Fibroblast of lung (primary cell): ENCODE results near the gene FNDC5. TPM values are rescaled to one million over a fixed set of nuclear protein-coding genes. Genes with fewer than 3 reads are reported as not detected.
"Not testable (repeated sequence)": the region's sequence is repeated elsewhere in the genome, so short reads cannot be mapped to it uniquely, and the experiment has no call there.

Experiments
- DNase-seq, 2 donors: peaks; one replicate each; pipeline versions ENCODE4 v3.0.0 to v3.0.0-alpha.2; 2010; ENCODE audit warnings: low read depth in 2 of 2
- H2AFZ ChIP-seq: 2 replicates; pipeline ENCODE4 v1.5.1; 2012; ENCODE audit warnings: low read length, control low read depth, inconsistent platforms
- H3K27ac ChIP-seq: 2 replicates; pipeline ENCODE4 v1.5.1; 2011; ENCODE audit warnings: low read length, control low read depth; ENCODE audit not compliant: insufficient read depth
- H3K27me3 ChIP-seq: 2 replicates; pipeline ENCODE4 v1.5.1; 2011; ENCODE audit warnings: mild to moderate bottlenecking, low read length; ENCODE audit not compliant: control insufficient read depth, insufficient read depth
- H3K36me3 ChIP-seq: 2 replicates; pipeline ENCODE4 v1.5.1; 2011; ENCODE audit warnings: low read length; ENCODE audit not compliant: control insufficient read depth, insufficient read depth
- H3K4me1 ChIP-seq: 2 replicates; pipeline ENCODE4 v1.5.1; 2011; ENCODE audit warnings: low read length; ENCODE audit not compliant: control insufficient read depth, insufficient read depth; ENCODE audit errors: extremely low read depth
- H3K4me2 ChIP-seq: 2 replicates; pipeline ENCODE4 v1.5.1; 2011; ENCODE audit warnings: low read length, control low read depth; ENCODE audit not compliant: insufficient read depth; ENCODE audit errors: extremely low read depth
- H3K4me3 ChIP-seq, 4 experiments: fragments of 200-600 bp in 1 of 4; sonication (generic) in 1 of 4; replicated peaks in 1 of 4; 2 replicates each; pipeline ENCODE4 v1.5.1; 2011 to 2016; ENCODE audit warnings: low read length in 4 of 4, low read depth in 3 of 4, mild to moderate bottlenecking in 3 of 4, control low read depth in 2 of 4, inconsistent platforms in 1 of 4, mixed read lengths in 1 of 4; ENCODE audit not compliant: insufficient read depth in 1 of 4; ENCODE audit errors: control extremely low read depth in 1 of 4
- H3K79me2 ChIP-seq: 2 replicates; pipeline ENCODE4 v1.5.1; 2012; ENCODE audit warnings: mild to moderate bottlenecking, low read length, inconsistent platforms; ENCODE audit not compliant: control insufficient read depth, insufficient read depth
- H3K9ac ChIP-seq: 2 replicates; pipeline ENCODE4 v1.5.1; 2011; ENCODE audit warnings: mild to moderate bottlenecking, low read length, control low read depth; ENCODE audit not compliant: insufficient read depth
- H3K9me3 ChIP-seq: 2 replicates; pipeline ENCODE4 v1.5.1; 2012; ENCODE audit warnings: low read depth, low read length; ENCODE audit not compliant: control insufficient read depth, insufficient read depth
- H4K20me1 ChIP-seq: 2 replicates; pipeline ENCODE4 v1.5.1; 2011; ENCODE audit warnings: low read length; ENCODE audit not compliant: control insufficient read depth, insufficient read depth; ENCODE audit errors: extremely low read depth
- CTCF ChIP-seq, 2 donors: IDR thresholded peaks in 1 of 2; conservative IDR thresholded peaks in 1 of 2; 1 replicate in 1 of 2; 2 replicates in 1 of 2; pipeline ENCODE4 v1.5.1; 2011 to 2012; ENCODE audit warnings: low read length in 2 of 2, control low read depth in 1 of 2, inconsistent platforms in 1 of 2, low read depth in 1 of 2, mild to moderate bottlenecking in 1 of 2
- EZH2 ChIP-seq: IDR thresholded peaks from 2 replicates; pipeline ENCODE4 v1.5.1; 2012; ENCODE audit warnings: low read length, control low read depth, mild to moderate bottlenecking; ENCODE audit errors: missing control alignments
- polyA plus RNA-seq, 2 donors: library from polyadenylated mRNA; depleted of rRNA in 1 of 2; stranded (reverse) in 1 of 2; unstranded in 1 of 2; fragments of >200 nt; gene quantifications; 2 replicates each; pipeline ENCODE4 v1.2.1, GENCODE V29; 2011 to 2012; ENCODE audit warnings: missing spikeins in 1 of 2
- total RNA-seq: library from RNA; depleted of rRNA; stranded (reverse); fragments of >200 nt; gene quantifications from 2 replicates; pipeline ENCODE4 v1.2.1, GENCODE V29; 2014

FNDC5 gene
- total and polyA plus RNA-seq, 2 donors (not counting 1 experiment from before 2014, with no cell fraction given) = 0.33 to 1.6 TPM

GRCh38 chr1:32907435-32907834 lies 36.7 kb upstream of the FNDC5 start:
- Histone ChIP-seq H3K36me3 (no peaks in the 10 kb centered on the region), H3K4me2 (no peak overlapping the region), H3K79me2 (no peaks in the 10 kb centered on the region), H3K4me1 (no peaks in the 10 kb centered on the region), H3K9ac (no peak overlapping the region), H3K27me3 (peaks cover 9% of the 10 kb centered on the region), H4K20me1 (no peaks in the 10 kb centered on the region), H3K27ac (no peak overlapping the region), H2AFZ (no peak overlapping the region), H3K4me3 (no peak overlapping the region), H3K9me3 (no peaks in the 10 kb centered on the region)
- peak in 1 of 2 donors; percentile 43 for DNase-seq
- no peak for TF ChIP-seq CTCF (conservative IDR thresholded peaks at IDR 0.05 in 1 of 2, IDR thresholded peaks at IDR 0.05 in 1 of 2; ENCODE audit: low read depth in 1 of 2, low read length in 2 of 2)
- TF ChIP-seq EZH2 = no peak

GRCh38 chr1:32906654-32907053 lies 35.9 kb upstream of the FNDC5 start:
- DNase-seq = no peak
- H4K20me1 ChIP-seq = no peaks in the 10 kb centered on the region
- no peaks in the 10 kb centered on the region for H3K79me2 ChIP-seq
- no peaks in the 10 kb centered on the region for H3K4me1 ChIP-seq
- H3K9ac ChIP-seq = no peak overlapping the region
- no peak overlapping the region for H2AFZ ChIP-seq
- H3K36me3 ChIP-seq = no peaks in the 10 kb centered on the region
- H3K9me3 ChIP-seq = no peaks in the 10 kb centered on the region
- no peak for TF ChIP-seq EZH2
- TF ChIP-seq CTCF (conservative IDR thresholded peaks at IDR 0.05 in 1 of 2, IDR thresholded peaks at IDR 0.05 in 1 of 2; ENCODE audit: low read depth in 1 of 2, low read length in 2 of 2) = no peak
- peaks cover 9% of the 10 kb centered on the region for H3K27me3 ChIP-seq
- no peak overlapping the region for H3K27ac ChIP-seq
- no peak overlapping the region for H3K4me2 ChIP-seq
- H3K4me3 ChIP-seq = no peak overlapping the region

- not testable (repeated sequence) for H3K36me3 ChIP-seq, H4K20me1 ChIP-seq, H3K4me1 ChIP-seq, H3K27ac ChIP-seq, H3K4me2 ChIP-seq, H3K27me3 ChIP-seq, H3K4me3 ChIP-seq, DNase-seq, H3K79me2 ChIP-seq, H3K9ac ChIP-seq, H2AFZ ChIP-seq, H3K9me3 ChIP-seq
These were observed 34.9 kb upstream of the FNDC5 start for GRCh38 chr1:32905588-32905987.
